Liver (tissue), 9 donors: ENCODE measurements around the gene RAB11FIP5. TPM values are rescaled to one million over a fixed set of nuclear protein-coding genes. Genes with fewer than 3 reads are reported as not detected.

Source experiments
- DNase-seq: peaks from one replicate; pipeline ENCODE4 v3.0.0-alpha.2; 2017; ENCODE audit warnings: low spot score
- H3K27ac ChIP-seq, 2 donors: one replicate each; pipeline ENCODE4 v1.7.0; 2013; ENCODE audit warnings: inconsistent platforms in 2 of 2, low read length in 2 of 2, control low read depth in 1 of 2, low read depth in 1 of 2, mild to moderate bottlenecking in 1 of 2
- H3K27me3 ChIP-seq, 4 donors: one replicate each; pipeline versions ENCODE4 v1.6.1 to v1.7.0; 2013; ENCODE audit warnings: low read length in 3 of 4, inconsistent platforms in 1 of 4, mild to moderate bottlenecking in 1 of 4, moderate library complexity in 1 of 4; ENCODE audit not compliant: control insufficient read depth in 4 of 4, insufficient read depth in 4 of 4
- H3K36me3 ChIP-seq, 4 donors: one replicate each; pipeline versions ENCODE4 v1.6.1 to v1.7.0; 2013; ENCODE audit warnings: low read length in 3 of 4, mild to moderate bottlenecking in 3 of 4, low read depth in 1 of 4, moderate library complexity in 1 of 4; ENCODE audit not compliant: control insufficient read depth in 4 of 4, insufficient read depth in 3 of 4
- H3K4me1 ChIP-seq, 4 donors: one replicate each; pipeline versions ENCODE4 v1.6.1 to v1.7.0; 2013; ENCODE audit warnings: low read length in 3 of 4, mild to moderate bottlenecking in 3 of 4, moderate library complexity in 1 of 4; ENCODE audit not compliant: control insufficient read depth in 4 of 4, insufficient read depth in 4 of 4
- H3K4me3 ChIP-seq, 3 donors: one replicate each; pipeline versions ENCODE4 v1.6.1 to v1.7.0; 2013; ENCODE audit warnings: low read length in 3 of 3, control low read depth in 1 of 3, low read depth in 1 of 3, mild to moderate bottlenecking in 1 of 3
- H3K9ac ChIP-seq, 2 donors: one replicate each; pipeline ENCODE4 v1.7.0; 2013; ENCODE audit warnings: low read length in 2 of 2, mild to moderate bottlenecking in 2 of 2, moderate library complexity in 2 of 2, control low read depth in 1 of 2, low read depth in 1 of 2
- H3K9me3 ChIP-seq, 4 donors: one replicate each; pipeline versions ENCODE4 v1.6.1 to v1.7.0; 2013; ENCODE audit warnings: low read length in 3 of 4; ENCODE audit not compliant: control insufficient read depth in 4 of 4
- ATF3 ChIP-seq: IDR thresholded peaks from 2 replicates; pipeline ENCODE4 v1.6.1; 2016; ENCODE audit warnings: antibody characterized with exemption
- CTCF ChIP-seq: fragments of 150-350 bp; IDR thresholded peaks from 2 replicates; pipeline ENCODE4 v1.5.1; 2017; ENCODE audit warnings: improper control_type of control experiment, low read depth, low read length; ENCODE audit not compliant: missing input control
- EGR1 ChIP-seq, 2 donors: IDR thresholded peaks; 2 replicates each; pipeline ENCODE4 v1.6.1; 2016 to 2018; ENCODE audit warnings: antibody characterized with exemption in 2 of 2, low read depth in 2 of 2
- FOXA1 ChIP-seq: IDR thresholded peaks from 2 replicates; pipeline ENCODE4 v1.6.1; 2016; ENCODE audit warnings: antibody characterized with exemption
- FOXA2 ChIP-seq: IDR thresholded peaks from 2 replicates; pipeline ENCODE4 v1.6.1; 2016; ENCODE audit warnings: antibody characterized with exemption
- GABPA ChIP-seq, 2 donors: IDR thresholded peaks in 1 of 2; conservative IDR thresholded peaks in 1 of 2; 2 replicates each; pipeline ENCODE4 v1.6.1; 2016; ENCODE audit warnings: antibody characterized with exemption in 2 of 2, mild to moderate bottlenecking in 1 of 2, moderate library complexity in 1 of 2
- HNF4A ChIP-seq, 2 donors: conservative IDR thresholded peaks; 2 replicates each; pipeline ENCODE4 v1.6.1; 2016; ENCODE audit warnings: antibody characterized with exemption in 2 of 2, mild to moderate bottlenecking in 2 of 2
- HNF4G ChIP-seq: IDR thresholded peaks from 2 replicates; pipeline ENCODE4 v1.6.1; 2016; ENCODE audit warnings: antibody characterized with exemption
- JUND ChIP-seq, 2 donors: IDR thresholded peaks; 2 replicates each; pipeline ENCODE4 v1.6.1; 2016; ENCODE audit warnings: antibody characterized with exemption in 2 of 2
- MAX ChIP-seq: IDR thresholded peaks from 2 replicates; pipeline ENCODE4 v1.6.1; 2016; ENCODE audit warnings: antibody characterized with exemption
- NR2F2 ChIP-seq: IDR thresholded peaks from 2 replicates; pipeline ENCODE4 v1.6.1; 2016; ENCODE audit warnings: antibody characterized with exemption
- RAD21 ChIP-seq, 2 donors: IDR thresholded peaks; 2 replicates each; pipeline ENCODE4 v1.6.1; 2016; ENCODE audit warnings: antibody characterized with exemption in 2 of 2, mild to moderate bottlenecking in 2 of 2
- REST ChIP-seq: IDR thresholded peaks from 2 replicates; pipeline ENCODE4 v1.6.1; 2016; ENCODE audit warnings: antibody characterized with exemption, mild to moderate bottlenecking
- RXRA ChIP-seq, 2 donors: IDR thresholded peaks; 2 replicates each; pipeline ENCODE4 v1.6.1; 2017 to 2018; ENCODE audit warnings: antibody characterized with exemption in 2 of 2, mild to moderate bottlenecking in 1 of 2
- SP1 ChIP-seq: IDR thresholded peaks from 2 replicates; pipeline ENCODE4 v1.6.1; 2018; ENCODE audit warnings: antibody characterized with exemption, mild to moderate bottlenecking
- TAF1 ChIP-seq: conservative IDR thresholded peaks from 2 replicates; pipeline ENCODE4 v1.6.1; 2016; ENCODE audit warnings: antibody characterized with exemption, mild to moderate bottlenecking
- YY1 ChIP-seq: IDR thresholded peaks from 2 replicates; pipeline ENCODE4 v1.6.1; 2016; ENCODE audit warnings: antibody characterized with exemption, mild to moderate bottlenecking
- WGBS: extraction: QIAGEN DNeasy Blood & Tissue Kit; methylation state at CpG from one replicate; pipeline ENCODE4 v1.1.7; 2013; 5-methylcytosine and 5-hydroxymethylcytosine counted together
- polyA plus RNA-seq, 2 donors: library from polyadenylated mRNA; stranded (reverse) in 1 of 2; unstranded in 1 of 2; fragments of 200-250 nt in 1 of 2; fragments of >200 nt in 1 of 2; fragmentation: Nextera tagmentation in 1 of 2; extraction: Ambion mirVana in 1 of 2; gene quantifications; one replicate each; pipeline versions ENCODE4 v1.2.1 to v1.2.3, GENCODE V29; 2013 to 2015
- total RNA-seq, 2 donors: library from RNA; depleted of rRNA; stranded (reverse); fragments of >200 nt; gene quantifications; one replicate each; pipeline ENCODE4 v1.2.3, GENCODE V29; 2014
- TF ChIP-seq, protein P1 (sequence below): IDR thresholded peaks from 2 replicates; pipeline ENCODE4 v1.6.1; 2016; ENCODE audit warnings: antibody characterized with exemption
- donor health status: healthy.
- donor health status: healthy.
- donor health status: healthy.
- donor health status: healthy.
- donor health status: healthy.

Gene RAB11FIP5
- total and polyA plus RNA-seq, 4 donors: 2.8 to 8.1 (median 5.4) TPM

DNA sequence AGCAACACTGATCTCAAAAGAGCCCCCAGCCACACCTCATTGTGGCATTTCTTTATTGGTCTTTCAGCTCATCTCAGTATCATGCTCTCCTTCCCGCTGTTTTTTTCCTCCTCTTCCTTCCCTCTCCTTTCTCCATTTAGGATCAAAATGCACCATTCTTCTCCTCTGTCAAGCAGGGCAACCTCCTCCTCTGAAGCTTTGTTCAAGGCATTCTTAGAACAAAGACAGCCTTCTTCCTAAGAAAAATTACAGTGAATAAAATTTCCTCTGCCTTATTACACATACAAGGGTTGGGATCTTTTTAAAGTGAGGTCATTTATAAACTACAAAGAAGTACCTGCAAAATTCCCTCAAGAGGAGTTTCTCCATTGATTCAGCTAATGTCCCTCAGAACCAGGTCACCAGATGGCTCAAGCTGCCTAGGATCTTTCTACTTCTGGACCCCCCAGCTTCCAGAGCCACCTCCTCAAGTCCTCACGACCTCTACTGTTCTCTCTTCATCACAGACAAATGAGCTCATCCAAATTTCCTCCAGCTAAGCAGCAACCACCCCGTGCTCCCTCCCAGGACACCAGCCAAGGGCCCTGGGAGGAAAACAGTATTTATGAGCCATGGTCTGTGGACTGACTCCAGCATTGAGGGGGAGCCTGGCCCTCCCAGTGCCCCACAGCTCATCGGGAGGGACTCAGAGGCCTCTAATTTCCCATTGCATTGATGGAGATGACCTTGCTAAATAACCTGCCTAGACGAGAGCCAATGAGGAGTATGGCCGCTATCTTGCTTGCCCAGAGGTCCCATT is 59.2 kb downstream of the RAB11FIP5 start:
- no peak overlapping the region for H3K4me3 ChIP-seq
- TF ChIP-seq EGR1 (IDR thresholded peaks at IDR 0.05; ENCODE audit: low read depth in 2 of 2): no peak
- TF ChIP-seq NR2F2: no peak
- TF ChIP-seq SP1: no peak
- no peak for TF ChIP-seq CTCF
- TF ChIP-seq FOXA2: no peak
- no peak for TF ChIP-seq FOXA1
- TF ChIP-seq HNF4G: no peak
- TF ChIP-seq TAF1: no peak
- H3K4me1 ChIP-seq: peaks cover 0 to 5% (median 0%) of the 10 kb centered on the region in 4 donors
- 83% methylated on average over 6 of the region's 6 CpGs for WGBS
- peaks cover 3 to 33% (median 25%) of the 10 kb centered on the region in 4 donors for H3K36me3 ChIP-seq
- no peak for DNase-seq
- peaks cover 0 to 5% (median under 1%) of the 10 kb centered on the region in 4 donors for H3K9me3 ChIP-seq
- H3K9ac ChIP-seq: no peak overlapping the region
- no peaks in the 10 kb centered on the region for H3K27me3 ChIP-seq
- H3K27ac ChIP-seq: peak overlapping the region in 1 of 2 donors; percentile 13

DNA sequence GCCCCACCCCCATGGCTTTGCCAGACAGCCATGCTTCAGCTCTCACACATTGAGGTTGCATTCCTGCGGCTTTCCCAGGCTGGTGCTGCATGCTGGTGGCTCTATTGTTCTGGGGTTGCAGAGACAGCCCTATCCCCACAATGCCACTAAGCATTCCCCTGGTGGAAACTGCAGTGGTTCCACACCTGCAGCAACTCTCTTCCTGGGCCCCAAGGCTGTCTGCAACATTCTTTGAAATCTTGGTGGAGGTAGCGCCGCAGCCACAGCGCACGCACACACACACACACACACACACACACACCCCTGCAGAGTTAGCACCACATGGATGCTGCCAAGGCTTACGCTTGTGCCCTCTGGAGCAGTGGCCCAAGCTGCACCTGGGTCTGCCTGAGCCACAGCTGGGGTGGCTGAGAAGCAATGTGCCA is 62.6 kb downstream of the RAB11FIP5 start:
- H3K4me3 ChIP-seq: no peak overlapping the region
- peaks cover 2 to 13% (median 10%) of the 10 kb centered on the region in 4 donors for H3K36me3 ChIP-seq
- H3K27ac ChIP-seq: no peak overlapping the region
- H3K27me3 ChIP-seq: no peaks in the 10 kb centered on the region
- no peak for DNase-seq
- 91% methylated on average over 6 of the region's 6 CpGs for WGBS
- H3K9me3 ChIP-seq: no peaks in the 10 kb centered on the region
- peaks cover 0 to 4% (median 1%) of the 10 kb centered on the region in 4 donors for H3K4me1 ChIP-seq
- no peak overlapping the region for H3K9ac ChIP-seq
- no peak for TF ChIP-seq RXRA (IDR thresholded peaks at IDR 0.05)
- TF ChIP-seq TAF1: no peak
- no peak for TF ChIP-seq EGR1 (IDR thresholded peaks at IDR 0.05; ENCODE audit: low read depth in 2 of 2)
- TF ChIP-seq REST: no peak
- TF ChIP-seq ATF3: no peak
- no peak for TF ChIP-seq RAD21 (IDR thresholded peaks at IDR 0.05)
- no peak for TF ChIP-seq MAX
- no peak for TF ChIP-seq FOXA1
- TF ChIP-seq SP1: no peak
- no peak for TF ChIP-seq YY1
- TF ChIP-seq HNF4G: no peak
- TF ChIP-seq NR2F2: no peak
- no peak for TF ChIP-seq FOXA2
- no peak for TF ChIP-seq GABPA (IDR thresholded peaks at IDR 0.05 in 1 of 2, conservative IDR thresholded peaks at IDR 0.05 in 1 of 2)
- no peak for TF ChIP-seq JUND (IDR thresholded peaks at IDR 0.05)
- TF ChIP-seq, protein P1, sequence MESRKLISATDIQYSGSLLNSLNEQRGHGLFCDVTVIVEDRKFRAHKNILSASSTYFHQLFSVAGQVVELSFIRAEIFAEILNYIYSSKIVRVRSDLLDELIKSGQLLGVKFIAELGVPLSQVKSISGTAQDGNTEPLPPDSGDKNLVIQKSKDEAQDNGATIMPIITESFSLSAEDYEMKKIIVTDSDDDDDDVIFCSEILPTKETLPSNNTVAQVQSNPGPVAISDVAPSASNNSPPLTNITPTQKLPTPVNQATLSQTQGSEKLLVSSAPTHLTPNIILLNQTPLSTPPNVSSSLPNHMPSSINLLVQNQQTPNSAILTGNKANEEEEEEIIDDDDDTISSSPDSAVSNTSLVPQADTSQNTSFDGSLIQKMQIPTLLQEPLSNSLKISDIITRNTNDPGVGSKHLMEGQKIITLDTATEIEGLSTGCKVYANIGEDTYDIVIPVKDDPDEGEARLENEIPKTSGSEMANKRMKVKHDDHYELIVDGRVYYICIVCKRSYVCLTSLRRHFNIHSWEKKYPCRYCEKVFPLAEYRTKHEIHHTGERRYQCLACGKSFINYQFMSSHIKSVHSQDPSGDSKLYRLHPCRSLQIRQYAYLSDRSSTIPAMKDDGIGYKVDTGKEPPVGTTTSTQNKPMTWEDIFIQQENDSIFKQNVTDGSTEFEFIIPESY: no peak
- no peak for TF ChIP-seq HNF4A (conservative IDR thresholded peaks at IDR 0.05)
